Measurements from ENCODE around the gene F2R.
"Not testable (repeated sequence)": the region's sequence is repeated elsewhere in the genome, so short reads cannot be mapped to it uniquely, and the experiment has no call there.

GRCh38 chr5:76741506-76741905 lies 25.6 kb downstream of the F2R start:
- TF ChIP-seq CTCF (conservative IDR thresholded peaks at IDR 0.05; ENCODE audit: low read depth, low read length); EZH2phosphoT487 (IDR thresholded peaks at IDR 0.05; ENCODE audit: borderline replicate concordance, low read length); EZH2 (IDR thresholded peaks at IDR 0.05; ENCODE audit: low read length, unreplicated experiment): not testable (repeated sequence)

Measured in PC-3 (cell line).